HG03280 (cell line): ENCODE data around the gene SETX.

Experiments
- ATAC-seq: cut with Tn5 transposase; IDR thresholded peaks from one replicate; pipeline ENCODE4 v1.9.1; 2021; ENCODE audit warnings: mild to moderate bottlenecking, moderate library complexity; ENCODE audit not compliant: unreplicated experiment

The SETX gene

DNA sequence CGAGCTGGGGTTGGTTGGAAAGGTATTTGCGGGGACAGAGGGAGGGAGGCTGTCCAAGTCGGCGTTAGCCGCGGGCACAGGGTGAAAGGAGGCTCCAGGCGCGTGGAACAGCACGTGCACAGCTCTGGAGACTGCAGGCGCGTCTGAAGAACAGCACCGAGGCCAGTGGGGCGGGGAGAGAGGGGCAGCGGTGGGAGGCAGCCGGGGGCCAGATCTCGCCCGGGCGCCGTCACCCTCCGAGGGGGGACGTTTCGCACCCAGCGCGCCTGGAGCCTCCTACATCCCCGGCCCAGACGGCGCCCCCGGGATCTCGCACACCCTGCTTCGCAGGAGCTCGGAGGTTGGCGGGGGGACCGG lies 113.3 kb downstream of the SETX start:
- peak; percentile 9 for ATAC-seq

DNA sequence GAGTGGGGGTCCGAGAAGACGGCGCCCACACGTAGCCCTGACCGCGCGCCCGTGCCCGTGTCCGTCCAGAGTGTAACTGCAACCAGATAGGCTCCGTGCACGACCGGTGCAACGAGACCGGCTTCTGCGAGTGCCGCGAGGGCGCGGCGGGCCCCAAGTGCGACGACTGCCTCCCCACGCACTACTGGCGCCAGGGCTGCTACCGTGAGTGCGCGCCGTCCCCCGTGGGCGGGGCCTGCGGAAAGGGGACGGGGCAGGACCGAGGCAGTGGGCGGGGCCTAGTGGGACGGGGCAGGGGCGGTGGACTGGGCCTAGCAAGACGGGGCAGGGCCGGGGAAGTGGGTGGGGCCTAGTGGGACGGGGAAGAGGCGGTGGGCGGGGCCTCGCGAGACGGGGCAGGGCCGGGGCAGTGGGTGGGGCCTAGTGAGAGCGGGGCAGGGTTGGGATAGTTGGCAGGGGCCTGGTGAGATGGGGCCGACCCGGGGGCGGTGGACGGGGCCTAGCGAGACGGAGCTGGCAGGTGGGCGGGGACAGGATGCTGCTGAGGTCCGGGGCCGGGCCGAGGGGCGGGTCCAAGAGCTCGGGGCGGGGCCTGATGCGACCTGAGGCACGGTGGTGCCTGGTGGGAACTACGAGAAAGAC lies 113.8 kb downstream of the SETX start:
- peak; percentile 76 for ATAC-seq

DNA sequence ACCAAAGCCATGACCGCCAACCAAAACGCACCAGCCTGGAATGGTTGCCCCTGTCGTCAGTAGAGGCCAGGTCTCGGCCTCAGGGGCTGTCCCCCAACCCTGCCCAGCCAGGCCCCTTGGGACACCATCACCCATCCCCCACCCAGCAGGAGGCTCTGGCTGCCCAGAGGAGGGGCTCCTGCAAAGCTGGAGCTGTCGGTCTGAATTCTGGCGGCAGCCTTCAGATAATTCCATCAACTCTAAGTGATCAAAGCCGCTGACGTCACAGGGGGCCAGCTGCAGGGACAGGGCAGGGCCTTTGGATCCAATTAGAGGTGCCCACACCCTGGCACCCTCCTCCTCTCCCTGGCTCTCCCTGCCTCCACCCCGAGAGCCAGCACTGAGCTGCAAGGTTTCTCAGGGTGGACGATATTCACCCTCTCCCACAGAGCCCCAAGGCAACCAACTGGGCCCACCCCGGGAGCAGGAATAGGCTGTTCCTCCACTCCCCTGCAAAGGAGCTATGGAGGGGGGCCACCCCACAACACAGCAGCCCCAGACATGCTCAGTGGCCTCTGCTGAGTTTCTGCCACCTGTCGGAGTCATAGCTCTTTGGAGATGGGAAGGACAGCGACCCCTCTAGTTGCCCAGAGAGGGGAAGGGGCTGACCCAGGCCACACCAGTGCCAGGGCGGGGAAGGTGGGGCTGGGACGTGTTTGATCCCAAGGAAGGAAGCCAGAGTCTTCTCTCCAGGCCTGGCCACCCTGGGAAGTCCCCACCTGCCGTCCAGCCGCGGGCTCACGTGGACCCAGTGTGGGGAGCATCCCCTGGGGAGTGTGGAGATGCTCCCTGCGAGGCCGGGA lies 114.6 kb downstream of the SETX start:
- ATAC-seq = no peak

DNA sequence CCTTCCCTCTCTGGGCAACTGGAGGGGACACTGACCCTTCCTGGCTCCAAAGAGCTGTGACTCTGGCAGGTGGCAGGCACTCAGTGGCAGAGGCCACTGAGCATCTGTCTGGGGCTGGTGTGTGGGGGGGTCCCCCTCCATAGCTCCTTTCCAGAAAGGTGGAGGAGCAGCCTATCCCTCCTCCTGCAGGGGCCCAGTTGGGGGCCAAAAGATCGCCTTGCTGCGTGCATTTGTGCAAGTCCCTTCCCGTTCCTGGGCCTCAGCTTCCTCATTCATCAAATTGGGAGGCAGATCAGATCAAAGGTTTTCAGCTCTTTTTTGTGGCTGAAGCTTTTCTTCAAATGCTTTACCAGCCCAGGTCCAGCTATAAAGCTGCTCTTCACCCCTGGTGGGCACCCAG lies 115.3 kb downstream of the SETX start:
- ATAC-seq = no peak

DNA sequence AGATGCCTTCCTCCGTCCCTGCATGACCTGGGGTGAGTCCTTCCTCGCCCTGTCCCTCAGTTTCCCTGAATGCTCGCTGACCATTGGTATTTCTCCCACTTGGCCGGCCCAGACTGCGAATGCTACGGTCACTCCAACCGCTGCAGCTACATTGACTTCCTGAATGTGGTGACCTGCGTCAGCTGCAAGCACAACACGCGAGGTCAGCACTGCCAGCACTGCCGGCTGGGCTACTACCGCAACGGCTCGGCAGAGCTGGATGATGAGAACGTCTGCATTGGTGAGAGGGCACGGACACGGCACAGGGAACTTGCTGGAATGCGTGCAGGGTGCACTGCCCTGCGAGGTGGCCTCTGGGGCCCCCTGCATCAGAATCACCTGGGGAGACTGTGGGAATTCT lies 115.8 kb downstream of the SETX start:
- ATAC-seq = no peak

DNA sequence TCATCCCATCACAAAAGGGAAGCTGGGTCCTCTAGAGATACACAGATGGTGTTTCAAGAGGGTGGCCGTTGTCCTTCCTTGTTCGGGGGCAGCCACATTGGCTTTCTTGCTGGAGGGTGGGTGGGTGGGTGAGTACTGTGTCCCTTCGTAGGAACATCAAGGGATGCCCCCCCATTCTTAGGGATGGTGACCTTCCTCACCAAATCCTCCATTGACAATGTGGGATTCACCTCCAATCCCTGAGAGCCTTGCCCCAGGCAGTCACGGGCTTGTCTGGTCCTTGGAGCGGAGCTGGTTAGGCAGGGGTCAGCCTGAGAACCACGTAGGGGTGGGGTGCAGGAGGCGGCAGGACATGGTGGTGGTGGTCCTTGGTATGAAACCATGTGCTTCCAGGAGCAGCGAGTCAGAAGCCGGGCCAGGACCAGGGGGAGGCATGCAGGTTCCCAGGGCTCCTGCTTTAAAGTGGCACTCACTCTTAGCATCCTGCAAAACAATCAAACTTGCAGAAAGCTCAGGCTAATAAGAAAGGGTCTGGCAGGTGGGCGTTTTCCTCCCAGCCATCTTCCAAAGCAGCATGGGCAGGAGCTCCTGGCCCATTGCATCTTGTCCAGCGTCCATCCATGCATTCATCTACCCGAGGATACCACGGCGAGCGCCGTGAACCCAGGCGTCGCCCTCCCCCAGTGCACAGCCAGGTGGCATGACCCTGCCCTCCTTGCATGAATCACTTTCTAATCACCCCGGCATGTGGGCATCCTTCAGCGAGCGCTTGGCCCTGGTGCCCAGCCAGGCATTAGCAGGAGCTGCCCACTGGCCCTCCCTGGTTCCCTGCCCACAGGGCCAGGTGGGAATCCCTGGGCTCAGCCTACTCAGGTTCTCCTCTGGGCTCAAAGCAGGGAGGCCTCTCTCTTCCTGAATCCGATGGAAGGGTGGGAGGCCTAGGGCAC lies 116.5 kb downstream of the SETX start:
- no peak for ATAC-seq

DNA sequence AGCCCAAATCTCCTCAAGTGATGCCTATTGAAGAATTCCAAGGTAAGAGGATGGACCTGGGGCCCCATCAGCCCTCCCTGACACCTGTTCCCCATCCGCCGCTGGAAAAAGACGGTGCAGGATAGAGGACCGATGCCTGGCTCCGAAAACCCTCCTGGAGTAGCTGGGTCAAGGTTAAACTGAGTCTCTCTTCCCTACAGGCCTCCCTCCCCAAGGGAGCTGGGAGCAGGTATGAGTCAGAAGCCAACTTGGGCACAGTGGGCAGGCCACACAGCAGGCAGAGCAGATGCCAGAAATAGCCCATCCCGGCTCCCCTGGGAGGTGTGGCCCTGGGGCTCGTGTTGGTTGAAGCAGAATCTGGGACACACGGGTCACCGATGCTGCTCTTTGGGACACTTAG lies 117.3 kb downstream of the SETX start:
- ATAC-seq = no peak

DNA sequence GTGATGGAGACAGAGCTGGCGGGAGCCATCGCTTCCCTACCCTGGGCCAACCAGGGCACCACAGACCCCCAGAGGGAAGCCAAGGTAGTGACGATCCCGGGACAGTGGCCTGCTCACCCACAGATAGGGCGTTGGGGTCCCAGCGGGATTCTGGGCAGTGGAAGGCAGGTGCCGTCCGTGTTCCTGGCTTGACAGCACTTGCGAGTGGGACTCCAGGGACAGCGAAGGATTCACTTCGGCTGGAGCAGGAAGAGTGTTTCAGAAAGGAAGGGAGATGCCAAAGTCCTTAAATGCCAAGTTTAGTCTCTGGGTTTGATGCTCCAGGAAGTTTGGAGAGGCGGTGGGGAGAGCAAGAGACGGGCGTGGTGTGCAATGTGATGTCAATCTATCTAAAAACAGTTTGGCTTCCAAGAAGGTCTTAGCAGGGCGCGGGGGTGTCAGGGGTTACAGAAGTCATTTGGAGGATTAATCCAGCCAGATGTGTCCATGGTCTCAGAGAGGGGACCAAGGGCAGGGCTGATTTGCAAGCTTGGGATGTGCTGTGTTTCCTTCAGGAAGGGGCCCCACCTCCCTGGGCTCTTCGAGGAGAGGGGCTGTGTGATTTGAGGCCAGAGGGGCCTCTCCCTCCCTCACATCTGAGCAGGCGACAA lies 118.0 kb downstream of the SETX start:
- no peak for ATAC-seq

DNA sequence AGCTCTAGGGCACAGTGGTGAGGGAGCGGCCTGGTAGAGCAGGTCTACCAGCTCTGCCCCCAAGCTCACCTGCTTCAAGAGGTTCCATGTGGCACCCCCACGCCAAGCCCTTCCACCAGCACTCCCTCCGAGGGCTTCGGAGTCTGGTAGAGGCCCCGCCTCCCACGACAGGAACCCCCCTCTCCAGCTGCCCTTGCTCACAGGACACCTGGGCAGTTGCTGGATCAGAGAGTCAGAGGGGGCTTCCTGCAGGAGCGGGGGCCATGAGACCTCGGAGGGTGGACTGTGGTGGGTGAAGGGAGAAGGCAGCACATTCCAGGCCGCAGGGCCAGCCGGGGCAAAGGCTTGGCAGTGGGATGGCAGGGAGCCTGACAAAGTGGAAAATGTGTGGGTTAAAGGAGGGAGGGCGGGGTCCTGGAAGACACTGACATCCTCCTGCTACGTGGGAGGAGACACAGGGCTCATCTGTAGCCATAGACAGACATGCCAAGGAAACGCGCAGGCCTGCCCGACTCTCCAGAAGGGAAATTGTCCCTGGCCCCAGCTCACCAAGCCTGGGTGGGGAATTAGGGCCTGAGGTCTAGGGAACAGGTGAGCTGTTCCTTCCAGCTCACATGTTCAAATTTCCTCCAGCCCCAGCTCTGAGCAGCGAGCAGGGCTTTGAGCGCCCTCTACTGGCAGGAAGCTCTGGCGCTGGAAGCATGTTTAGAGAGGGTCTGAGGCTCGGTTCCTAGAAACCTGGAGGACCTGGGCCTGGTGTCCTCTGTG lies 118.7 kb downstream of the SETX start:
- no peak for ATAC-seq

DNA sequence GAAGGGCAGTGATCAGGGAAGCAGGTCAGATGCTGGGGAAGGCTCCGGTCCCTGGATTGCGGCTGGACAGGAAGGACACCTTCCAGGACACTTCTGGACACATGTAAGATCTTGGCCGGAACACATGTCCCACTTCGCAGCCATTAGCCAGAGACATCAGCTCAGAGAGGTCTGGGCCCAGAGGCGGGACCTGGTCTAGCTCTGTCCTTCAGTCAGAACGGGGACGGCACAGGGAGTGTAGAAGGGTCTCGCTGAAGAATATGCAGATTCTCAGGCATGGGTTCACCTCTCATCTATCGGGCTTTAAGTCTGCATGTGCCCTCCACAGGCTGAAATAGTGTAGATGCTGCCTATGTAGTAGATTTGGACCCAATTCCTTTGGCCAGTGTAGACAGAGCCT lies 119.7 kb downstream of the SETX start:
- no peak for ATAC-seq

DNA sequence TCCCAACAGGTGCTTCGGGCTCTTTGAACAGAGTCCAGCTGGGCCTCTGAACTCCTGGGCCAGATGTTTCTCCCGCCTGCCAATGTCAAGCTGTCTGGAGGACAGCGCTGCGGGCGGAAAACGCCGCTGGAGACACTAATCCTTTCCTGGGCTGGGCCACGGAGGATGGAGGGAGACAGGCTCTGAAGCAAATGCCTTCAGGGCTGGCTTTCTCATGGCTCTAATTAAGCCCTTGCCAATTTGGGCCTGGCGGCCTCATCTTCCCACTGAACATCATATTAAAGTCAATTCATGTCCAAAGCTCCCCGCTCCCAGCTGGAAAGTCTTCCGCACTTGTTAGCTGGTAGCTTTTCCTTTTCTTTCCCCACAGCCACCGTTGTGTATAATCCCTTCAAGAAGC lies 120.3 kb downstream of the SETX start:
- no peak for ATAC-seq

DNA sequence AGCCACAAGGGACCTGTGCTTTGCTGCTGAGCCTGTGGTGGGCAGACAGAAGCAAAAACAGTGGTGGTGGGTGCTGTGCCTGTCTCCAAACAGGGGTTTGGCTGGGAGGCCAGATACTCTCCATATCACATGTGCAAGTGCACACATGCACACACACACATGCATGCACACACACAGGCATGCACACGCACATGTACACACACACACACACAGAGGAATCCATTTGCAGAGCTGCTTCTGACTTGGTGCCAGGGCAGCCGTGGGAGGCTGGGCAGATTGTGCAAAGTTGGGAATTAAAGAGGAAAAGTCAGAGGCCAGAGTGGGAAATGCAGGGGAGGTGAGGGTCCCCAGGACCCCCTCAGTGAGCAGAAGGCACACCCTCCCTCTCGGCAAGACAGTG lies 121.6 kb downstream of the SETX start:
- no peak for ATAC-seq

DNA sequence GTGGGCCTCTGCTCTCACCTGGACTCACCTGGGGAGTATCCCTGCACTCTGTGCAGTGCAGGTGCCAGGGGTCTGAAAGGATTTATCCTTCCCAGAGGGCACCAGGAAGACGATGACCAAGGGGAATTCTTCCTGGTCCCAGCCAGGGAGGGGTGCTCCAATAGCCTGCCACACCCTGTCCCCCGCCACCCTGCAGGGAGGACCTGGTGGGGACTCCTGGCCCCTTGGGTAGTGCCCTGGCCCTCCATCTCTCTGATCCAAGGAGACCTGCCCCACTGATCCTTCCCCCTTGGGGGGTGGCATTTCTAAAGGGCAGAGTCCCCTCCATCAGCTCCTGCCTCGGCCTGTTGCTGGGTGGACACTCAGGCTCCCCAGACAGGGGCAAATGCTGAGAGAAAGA lies 122.3 kb downstream of the SETX start:
- ATAC-seq = no peak

DNA sequence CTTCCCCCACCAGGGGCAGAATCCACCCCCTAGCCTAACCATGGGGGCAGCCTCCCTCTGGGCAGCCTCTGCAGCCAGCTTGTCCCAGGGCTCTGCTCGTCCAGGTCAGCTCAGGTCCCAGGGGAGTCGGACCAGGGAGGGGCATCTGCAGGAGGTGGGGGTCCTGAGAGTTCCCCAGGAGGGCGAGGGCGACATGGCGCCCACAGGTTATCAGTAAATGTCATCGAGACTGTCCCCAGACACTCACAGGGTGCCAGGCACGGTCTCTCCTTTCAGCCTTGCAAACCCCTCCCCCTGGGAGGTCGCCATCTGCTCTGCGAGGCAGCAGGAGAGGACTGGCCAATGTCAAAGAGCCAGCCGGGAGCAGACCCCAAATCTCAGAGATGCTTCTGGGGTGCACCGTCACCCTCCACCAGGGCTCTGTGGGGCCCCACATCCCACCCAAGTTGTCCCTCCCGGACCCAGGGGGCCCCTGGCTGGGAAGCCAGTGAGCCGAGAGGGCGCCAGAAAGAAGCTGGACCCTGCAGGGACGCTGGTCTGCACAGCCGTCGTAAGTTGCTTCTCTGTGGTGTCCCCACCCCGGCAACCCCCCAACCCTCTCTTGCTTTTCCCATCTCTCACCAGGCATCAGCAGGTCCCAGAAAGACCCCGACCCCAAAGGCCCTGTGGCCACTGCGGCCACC lies 123.6 kb downstream of the SETX start:
- ATAC-seq = no peak

DNA sequence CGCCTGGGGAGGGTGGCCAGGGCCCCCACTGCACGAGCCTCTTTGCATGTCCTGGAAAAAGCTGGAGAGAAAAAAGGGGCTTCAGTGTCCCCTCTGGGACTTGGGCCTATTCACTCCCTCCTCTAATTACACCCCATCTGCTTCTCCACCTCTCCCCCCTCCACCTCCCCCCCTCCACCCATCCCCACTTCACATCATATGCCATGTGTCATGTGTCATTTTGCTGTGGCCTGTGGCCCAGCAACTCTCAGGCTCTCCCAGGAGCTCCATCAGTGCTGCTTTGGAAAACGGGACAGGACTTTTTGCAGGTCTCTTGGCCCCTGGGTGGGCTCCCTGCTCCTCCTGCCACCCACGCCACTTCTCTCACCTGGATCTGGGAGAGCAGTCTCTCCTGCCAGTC lies 124.2 kb downstream of the SETX start:
- no peak for ATAC-seq

DNA sequence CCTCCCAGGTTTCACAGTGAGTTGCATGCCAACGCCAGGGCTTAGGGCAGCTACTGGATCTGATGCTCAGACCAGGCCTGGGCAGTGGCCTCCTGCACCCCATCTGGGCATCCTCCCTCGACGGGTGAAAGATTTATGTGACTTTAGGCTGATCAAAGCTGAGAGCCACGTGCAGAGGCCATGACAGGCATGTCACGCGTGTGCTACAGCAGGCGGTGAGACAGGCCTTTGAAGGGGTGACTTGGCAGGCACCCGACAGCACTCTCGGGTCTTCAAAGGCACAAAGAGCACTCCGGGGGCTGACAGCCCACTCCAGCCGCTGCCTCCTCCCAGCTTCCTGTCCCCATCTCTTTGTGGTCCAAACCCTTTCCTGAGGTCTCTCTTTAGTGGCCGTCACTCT lies 126.7 kb downstream of the SETX start:
- no peak for ATAC-seq

DNA sequence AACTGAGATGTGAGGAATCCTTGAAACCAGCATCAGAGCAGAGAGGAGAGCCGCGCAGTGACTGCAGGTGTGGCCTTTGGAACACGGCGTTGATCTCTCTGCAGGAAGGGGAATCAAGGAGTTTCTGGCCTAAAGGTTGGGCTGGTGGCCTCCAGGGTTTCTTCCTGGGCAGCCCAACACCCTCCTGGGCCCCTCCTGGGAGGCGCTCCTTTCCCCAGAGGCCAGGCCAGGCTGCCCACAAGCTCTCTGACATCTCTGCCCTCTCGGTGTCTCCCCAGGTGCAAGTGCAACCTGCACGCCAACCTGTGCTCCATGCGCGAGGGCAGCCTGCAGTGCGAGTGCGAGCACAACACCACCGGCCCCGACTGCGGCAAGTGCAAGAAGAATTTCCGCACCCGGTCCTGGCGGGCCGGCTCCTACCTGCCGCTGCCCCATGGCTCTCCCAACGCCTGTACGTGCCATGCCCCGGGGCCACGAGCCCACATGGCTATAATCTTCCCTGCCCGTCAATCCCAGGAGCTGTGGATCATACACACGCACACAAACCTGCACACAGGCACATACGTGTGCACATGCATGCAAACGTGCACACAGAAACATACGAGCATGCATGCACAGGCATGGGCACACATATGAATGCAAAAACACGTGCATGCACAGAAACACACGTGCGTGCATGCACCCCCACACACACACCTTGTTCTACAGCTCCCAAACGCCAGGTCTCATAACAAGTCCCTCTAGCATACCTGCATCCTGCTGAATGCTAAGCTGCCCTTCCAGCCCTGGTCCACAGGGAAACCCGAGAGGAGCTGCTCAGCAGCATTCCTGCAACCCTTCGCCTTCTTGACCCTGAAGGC lies 128.0 kb downstream of the SETX start:
- no peak for ATAC-seq

DNA sequence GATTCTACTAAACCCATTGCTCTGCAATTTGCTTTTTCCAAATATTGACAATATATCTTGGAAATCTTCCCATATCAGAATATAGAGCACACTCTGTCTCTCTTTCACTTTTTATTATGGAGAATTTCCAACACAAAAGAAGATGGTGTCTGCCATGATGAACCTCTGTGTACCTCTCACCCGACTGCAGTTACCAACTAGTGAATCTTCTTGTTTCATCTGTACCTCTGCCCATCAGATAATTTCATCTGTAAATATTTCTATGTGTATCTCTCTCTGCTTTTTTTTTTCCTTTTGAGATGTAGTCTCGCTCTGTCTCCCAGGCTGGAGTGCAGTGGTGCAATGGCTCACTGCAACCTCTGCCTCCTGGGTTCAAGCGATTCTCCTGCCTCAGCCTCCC lies 130.1 kb downstream of the SETX start:
- no peak for ATAC-seq

DNA sequence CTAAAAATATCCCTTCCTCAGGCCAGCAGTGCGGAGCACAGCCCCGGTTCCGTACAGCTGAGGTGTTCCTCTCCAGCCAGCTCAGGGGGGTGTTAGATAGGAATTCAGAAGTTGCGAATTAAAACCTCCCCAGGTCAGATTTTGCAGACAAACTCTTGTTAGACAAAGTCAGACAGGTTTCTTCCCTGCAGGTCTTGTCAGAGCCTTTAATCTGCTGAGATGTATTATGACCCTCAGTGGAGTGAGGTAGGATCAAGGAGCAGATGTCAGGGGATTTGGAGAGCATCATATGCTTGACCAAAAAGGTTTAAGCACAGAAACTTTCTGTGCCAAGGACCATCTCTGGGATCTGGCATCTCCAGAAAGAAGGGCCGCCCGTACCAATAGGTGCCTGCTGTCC lies 132.8 kb downstream of the SETX start:
- ATAC-seq = no peak
